Fibroblast of the aortic adventitia (primary cell): ENCODE measurements around the gene ABL2. TPM values are rescaled to one million over a fixed set of nuclear protein-coding genes. Genes with fewer than 3 reads are reported as not detected.
A peak's percentile ranks its signal among the peaks of the same experiment; 100 is the strongest.

Experiments used
- DNase-seq: peaks from one replicate; pipeline ENCODE4 v3.0.0-alpha.2; 2010; ENCODE audit warnings: low read depth
- H3K4me3 ChIP-seq: 2 replicates; pipeline ENCODE4 v1.5.1; 2011; ENCODE audit warnings: low read depth, mild to moderate bottlenecking, control low read depth, low read length, moderate library complexity
- total RNA-seq: library from RNA; depleted of rRNA; stranded (reverse); fragments of >200 nt; gene quantifications from 2 replicates; pipeline ENCODE4 v1.2.3, GENCODE V29; 2012; ENCODE audit warnings: low replicate concordance
- TF ChIP-seq, protein P1 (sequence below): IDR thresholded peaks from 2 replicates; pipeline ENCODE4 v1.5.1; 2011; ENCODE audit warnings: mild to moderate bottlenecking, low read length, control low read depth, inconsistent platforms; ENCODE audit not compliant: insufficient read depth

The ABL2 gene
- total RNA-seq, 1 donor, result 67.2 TPM

DNA sequence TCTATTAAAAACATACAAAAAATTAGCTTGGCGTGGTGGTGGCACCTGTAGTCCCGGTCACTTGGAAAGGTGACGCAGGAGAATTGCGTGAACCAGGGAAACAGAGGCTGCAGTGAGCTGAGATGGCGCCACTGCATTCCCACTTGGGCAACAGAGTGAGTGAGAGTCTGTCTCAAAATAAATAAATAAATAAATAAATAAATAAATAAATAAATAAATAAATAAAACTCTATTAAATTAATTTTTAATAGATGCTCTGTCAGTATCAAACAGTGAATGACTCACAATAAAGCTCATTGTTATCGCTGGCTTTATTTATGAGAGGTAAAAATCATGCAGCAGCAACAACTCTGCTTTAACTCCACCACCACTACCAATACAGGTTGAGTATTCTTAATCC lies 72.8 kb downstream of the ABL2 start:
- no peak for DNase-seq
- TF ChIP-seq, protein P1, sequence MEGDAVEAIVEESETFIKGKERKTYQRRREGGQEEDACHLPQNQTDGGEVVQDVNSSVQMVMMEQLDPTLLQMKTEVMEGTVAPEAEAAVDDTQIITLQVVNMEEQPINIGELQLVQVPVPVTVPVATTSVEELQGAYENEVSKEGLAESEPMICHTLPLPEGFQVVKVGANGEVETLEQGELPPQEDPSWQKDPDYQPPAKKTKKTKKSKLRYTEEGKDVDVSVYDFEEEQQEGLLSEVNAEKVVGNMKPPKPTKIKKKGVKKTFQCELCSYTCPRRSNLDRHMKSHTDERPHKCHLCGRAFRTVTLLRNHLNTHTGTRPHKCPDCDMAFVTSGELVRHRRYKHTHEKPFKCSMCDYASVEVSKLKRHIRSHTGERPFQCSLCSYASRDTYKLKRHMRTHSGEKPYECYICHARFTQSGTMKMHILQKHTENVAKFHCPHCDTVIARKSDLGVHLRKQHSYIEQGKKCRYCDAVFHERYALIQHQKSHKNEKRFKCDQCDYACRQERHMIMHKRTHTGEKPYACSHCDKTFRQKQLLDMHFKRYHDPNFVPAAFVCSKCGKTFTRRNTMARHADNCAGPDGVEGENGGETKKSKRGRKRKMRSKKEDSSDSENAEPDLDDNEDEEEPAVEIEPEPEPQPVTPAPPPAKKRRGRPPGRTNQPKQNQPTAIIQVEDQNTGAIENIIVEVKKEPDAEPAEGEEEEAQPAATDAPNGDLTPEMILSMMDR, result no peak
- H3K4me3 ChIP-seq, result no peak overlapping the region

DNA sequence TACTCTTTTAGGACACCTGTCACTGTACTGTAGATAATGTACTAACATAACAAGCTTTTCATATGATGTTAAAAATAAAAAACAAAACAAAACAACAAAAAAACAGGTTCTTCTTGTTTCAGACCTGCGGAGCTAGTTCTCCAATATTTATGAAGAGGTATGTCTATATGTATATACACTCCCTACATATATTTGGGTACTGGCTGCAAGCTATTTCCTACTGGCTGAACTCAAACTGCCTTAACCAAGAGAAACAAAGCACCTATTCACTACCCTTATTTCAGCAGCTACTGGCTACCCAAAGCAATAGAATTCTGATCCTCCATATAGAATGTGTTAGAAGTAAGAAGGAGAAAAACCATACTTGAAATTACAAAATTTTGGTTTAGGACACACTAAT lies 73.5 kb downstream of the ABL2 start:
- no peak overlapping the region for H3K4me3 ChIP-seq
- no peak for DNase-seq
- TF ChIP-seq, protein P1, result no peak

DNA sequence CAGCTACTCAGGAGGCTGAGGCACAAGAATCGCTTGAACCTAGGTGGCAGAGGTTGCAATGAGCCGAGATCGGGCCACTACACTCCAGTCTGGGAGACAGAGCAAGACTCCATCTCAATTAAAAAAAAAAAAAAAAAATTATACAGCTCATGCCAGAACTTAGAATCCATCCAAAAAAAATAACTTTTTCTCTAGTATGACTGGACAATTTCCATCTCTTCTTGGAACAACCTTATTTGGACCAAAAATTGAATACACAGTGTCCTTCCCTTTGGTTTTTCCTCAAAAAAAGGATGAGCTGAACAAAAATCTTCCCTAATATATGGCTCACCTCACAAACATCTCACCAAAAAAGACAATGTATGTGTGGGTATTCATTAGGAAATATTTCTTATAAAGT lies 73.9 kb downstream of the ABL2 start:
- TF ChIP-seq, protein P1, result no peak
- no peak overlapping the region for H3K4me3 ChIP-seq
- peak; percentile 53 for DNase-seq

DNA sequence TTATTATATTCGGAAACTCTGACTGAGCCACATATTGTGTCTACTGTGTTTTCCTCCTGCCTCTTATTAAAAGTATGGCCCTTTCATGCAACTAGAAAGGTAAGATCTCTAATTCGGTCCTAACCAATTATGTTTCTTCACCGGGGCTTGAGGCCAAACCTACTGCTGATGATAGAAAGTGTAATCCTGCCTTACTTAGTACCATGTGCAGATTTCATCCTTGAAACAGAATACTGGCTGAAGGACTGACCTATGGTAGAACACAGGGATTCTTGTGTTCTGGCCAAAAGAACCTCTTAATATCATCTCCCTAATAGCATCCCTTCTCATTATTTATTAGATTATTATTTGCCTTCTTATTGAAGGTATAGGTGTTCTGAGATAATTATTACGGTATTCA lies 75.0 kb downstream of the ABL2 start:
- no peak for DNase-seq
- TF ChIP-seq, protein P1, result no peak

DNA sequence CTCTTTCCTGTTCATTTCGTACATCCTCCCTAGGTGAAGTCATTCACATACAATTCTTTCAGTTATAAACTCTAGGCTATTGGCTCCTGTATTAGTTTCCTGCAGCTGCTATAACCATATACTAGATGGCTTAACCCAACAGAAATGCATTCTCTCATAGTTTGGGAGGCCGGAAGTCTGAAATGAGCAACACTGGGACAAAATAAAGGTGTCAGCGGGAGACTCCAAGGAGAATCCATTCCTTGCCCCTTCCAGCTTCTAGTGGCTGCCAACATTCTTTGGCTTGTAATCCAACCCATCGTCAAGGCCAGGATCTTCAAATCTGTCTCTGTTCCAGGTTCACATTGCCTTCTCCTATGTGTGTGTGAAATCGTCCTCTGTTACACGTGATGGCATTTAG lies 76.3 kb downstream of the ABL2 start:
- DNase-seq, result peak; percentile 61
- TF ChIP-seq, protein P1, result no peak
- H3K4me3 ChIP-seq, result no peak overlapping the region

More for the DNA sequence above, 75.0 kb downstream of the ABL2 start:
- no peak overlapping the region for H3K4me3 ChIP-seq

DNA sequence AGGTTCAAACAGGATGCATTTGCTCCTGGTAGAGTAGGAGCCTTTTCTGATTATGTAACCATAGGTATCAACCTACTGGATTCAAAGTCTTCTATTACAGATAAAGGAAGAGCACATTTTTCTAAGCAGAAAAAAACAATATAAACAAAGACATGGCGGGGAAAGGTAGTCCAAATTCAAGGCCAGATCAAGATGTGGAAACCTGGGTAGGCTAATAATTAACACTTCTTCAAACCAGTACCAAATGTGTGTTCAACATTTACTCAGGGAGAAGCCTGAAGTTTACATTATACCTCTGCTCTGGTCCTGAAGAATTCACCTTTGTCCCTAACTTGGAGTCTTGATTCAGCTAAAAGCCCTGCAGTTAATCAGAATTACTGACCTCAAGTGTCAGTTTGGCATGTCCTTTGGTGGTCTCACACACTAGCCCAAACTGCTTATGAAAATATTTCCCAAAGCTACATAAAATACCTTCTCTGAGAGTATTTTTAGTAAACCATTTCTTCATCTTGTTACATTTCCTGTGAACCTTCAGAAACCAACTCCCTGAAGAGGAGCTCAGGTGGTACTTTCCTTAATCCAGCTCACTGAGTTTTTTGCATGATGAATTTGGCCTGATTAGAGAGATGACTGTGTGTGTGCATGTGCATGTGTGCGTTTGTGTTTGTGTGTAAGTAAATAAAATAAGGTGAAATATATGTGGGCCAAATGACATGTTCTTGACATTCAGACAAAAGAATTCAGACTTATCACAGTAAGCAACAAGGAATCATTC lies 77.4 kb downstream of the ABL2 start:
- DNase-seq, result no peak
- TF ChIP-seq, protein P1, result no peak
- H3K4me3 ChIP-seq, result no peak overlapping the region

DNA sequence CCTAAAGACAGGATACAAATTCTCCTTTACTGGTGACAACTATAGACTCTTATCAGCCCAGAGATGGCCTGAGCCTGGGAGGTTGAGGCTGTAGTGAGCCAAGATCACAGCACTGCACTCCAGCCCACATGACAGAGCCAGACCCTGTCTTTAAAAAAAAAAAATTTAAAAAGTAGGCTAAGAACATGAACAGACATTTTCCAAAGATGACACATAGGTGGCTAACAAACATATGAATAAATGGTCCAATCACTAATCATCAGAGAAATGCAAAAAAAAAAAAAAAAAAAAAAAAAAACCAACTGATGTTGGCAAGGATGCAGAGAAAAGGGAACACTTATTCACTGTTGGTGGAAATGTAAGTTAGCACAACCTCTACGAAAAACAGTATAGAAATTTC lies 82.6 kb downstream of the ABL2 start:
- H3K4me3 ChIP-seq, result no peak overlapping the region
- no peak for DNase-seq
- TF ChIP-seq, protein P1, result no peak
